NCI-H1436 treated with DMSO at 0.1 percent for 48 hours (cell line): ENCODE results near the gene MCFD2.
A peak's percentile ranks its signal among the peaks of the same experiment; 100 is the strongest.
"Not testable (repeated sequence)": the region's sequence is repeated elsewhere in the genome, so short reads cannot be mapped to it uniquely, and the experiment has no call there.

Experiments used
- DNase-seq: peaks from one replicate; lab custom pipeline; 2025; lab: John Stamatoyannopoulos, UW

MCFD2 gene

DNA sequence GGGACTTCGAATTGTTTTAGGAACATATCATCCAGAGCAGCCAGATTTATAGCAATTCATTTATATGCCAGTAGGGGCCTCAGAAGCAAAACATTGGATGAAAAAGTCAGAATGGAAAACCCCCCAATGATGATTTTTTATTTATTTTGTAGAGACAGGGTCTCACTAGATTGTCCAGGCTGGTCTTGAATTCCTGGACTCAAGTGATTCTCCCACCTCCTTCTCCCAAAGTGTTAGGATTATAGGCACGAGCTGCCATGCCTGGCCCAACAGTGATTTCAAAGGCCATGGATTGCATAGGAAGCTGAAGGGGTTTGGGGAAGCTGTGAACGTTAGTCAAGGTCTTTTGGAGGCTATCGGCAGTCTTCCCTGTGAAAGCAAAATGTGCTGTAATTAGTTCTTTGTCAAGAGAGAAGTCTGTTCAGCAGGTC is 21.9 kb upstream of the MCFD2 start:
- DNase-seq: no peak

GRCh38 chr2:46936566-46936965 is 21.0 kb upstream of the MCFD2 start:
- no peak for DNase-seq

DNA sequence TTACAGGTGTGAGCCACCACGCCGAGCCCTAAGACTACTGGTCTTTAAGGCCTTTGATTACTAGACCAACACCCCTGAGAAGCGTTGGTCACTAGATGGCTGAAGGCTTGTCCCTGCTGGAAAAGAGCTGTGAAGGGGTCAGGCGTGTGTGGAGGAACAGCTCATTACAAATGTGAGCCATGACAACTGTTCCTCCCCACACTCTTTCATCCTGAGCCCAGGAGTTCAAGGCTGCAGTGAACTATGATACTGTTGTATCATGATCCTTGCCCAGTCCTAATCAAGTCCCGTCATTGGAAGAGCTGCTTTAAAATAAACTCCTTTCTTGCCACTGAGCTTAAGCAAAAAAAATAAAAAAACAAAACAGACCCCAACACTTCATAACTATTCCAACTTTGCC is 19.5 kb upstream of the MCFD2 start:
- no peak for DNase-seq

- DNase-seq: no peak
Measured at GRCh38 chr2:46929612-46930011, 14.0 kb upstream of the MCFD2 start.

DNA sequence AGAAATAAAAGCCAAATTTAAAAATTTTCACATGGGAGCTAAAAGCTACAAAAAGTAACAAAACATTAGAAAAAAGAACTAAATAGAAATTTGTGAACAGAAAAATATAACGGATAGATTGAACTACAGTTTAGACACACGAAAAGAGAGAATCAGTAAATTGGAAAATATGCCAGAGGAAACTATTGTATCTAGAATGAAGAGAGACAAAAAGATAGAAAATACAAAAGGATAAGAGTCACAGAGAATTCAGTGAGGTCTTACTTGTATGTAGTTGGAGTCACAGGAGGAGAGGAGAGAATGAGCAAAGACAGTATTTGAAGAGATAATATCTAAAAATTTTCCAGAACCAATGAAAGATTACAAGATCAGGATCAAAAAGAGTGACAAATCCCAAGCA is 11.3 kb upstream of the MCFD2 start:
- DNase-seq: no peak

- no peak for DNase-seq
Measured at GRCh38 chr2:46925474-46926351, 10.1 kb upstream of the MCFD2 start.

GRCh38 chr2:46924608-46925007 is 9.0 kb upstream of the MCFD2 start:
- DNase-seq: no peak

- no peak for DNase-seq
Measured at GRCh38 chr2:46924038-46924437, 8.4 kb upstream of the MCFD2 start.

DNA sequence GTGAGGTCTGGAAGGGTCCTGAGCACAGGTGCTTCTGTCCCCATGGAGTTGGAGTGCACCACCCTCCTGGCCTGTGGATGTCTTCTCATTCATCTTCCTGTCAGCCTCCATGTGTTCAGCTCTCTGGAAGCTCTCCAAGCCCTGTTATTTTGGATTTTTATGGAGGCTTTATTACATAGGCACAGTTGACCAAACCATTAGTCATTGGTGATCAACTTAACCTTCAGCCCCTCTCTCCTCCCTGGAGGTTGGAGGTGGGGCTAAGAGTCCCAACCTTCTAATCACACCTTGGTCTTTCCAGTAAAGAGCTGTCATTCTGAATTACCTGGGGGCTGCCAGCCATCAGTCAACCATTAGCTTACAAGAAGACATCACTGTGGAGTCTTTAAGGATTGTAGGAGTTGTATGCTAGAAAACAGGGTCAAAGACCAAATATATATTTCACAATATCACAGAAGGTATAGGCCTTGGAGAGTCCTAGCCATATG is 7.5 kb upstream of the MCFD2 start:
- no peak for DNase-seq

GRCh38 chr2:46922606-46923005 is 7.0 kb upstream of the MCFD2 start:
- DNase-seq: no peak

DNA sequence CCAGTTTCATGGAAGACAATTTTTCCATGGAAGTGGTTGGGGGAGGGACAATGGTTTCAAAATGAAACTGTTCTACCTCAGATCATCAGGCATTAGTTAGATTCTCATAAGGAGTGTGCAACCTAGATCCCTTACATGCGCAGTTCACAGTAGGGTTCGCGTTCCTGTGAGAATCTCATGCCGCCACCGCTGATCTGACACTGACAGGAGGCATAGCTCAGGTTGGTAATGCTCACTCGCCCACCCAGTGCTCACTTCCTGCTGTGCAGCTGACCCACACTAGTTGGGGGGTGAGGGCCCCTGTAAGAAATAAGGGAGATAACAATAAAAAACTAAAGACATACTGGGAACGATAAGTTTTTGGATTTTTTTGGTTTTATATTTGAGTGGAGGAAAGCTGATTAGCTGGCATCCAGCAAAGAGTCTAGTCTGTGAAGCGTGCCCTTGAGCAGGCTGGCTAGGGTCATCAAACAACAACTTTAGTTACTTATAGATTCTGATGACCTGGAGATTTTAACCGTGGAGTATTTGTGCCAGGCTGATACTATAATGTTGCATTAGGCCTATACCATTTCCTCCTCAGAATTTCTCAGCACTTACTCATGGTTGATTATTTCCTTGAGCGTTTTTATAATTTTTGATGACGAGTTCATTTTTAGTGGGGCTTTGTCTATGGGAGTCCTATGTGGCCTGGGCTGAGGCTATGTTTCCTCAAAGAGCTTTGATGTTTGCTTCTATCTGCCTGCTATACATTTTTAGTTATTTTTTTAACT is 6.3 kb upstream of the MCFD2 start:
- DNase-seq: no peak

DNA sequence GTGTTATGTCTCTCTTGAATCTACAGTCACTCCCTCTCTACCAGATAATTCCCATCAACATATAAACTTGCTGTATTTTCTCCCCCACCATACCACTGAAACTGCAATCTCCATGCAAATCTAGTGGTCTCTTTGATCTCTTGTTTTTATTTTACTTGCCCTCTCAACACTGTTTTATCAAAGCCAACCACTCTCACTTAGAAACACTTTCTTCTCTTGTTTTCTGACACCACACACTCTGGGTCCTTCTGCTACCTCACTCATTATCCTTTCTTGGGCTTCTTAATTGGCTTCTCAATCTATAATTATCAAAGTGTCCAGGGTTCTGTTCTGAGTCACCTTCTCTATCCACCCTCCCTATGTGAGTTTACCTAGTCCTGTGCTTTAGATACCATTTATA is 2.0 kb upstream of the MCFD2 start:
- no peak for DNase-seq

DNA sequence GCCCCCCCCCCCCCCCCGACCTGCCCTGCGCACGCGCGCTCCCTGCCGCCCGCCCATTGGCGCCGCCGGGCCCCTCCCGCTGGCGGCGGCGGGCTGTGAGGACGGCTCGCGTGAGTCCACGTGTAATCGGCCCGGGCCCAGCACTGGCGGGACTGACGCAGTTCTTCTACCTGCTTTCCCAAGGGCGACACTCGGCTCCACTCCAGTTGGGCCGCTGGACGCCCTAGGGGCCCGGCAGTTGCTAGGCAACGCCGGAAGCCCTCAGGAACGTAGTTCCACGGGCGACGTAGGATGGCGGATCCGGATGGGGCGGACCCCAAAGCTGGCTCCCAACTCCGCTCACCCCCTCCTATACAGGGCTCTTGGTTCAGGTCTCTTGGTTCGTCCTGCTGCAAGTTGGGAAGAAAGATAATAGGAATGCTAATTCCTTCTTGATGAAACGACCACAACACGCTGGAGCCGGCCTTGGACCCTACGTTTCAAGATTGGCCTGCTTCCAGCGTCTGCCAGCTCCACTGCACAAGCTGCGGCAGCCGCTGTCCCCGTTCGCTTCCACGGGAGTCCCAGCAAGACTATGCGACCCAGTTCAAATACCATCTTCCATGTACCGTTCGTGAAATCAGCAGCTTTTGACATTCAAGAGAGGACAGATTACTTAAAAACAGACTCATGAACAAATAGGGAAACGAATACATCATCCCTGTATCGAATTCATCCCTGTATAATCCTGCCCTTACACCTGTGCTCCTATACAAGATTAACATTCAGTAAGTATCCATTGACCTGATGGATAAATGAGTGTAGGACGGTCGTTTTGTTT is 415 bp upstream of the MCFD2 start:
- peak; percentile 33 for DNase-seq

GRCh38 chr2:46914578-46915230 is 902 bp downstream of the MCFD2 start:
- DNase-seq: no peak

DNA sequence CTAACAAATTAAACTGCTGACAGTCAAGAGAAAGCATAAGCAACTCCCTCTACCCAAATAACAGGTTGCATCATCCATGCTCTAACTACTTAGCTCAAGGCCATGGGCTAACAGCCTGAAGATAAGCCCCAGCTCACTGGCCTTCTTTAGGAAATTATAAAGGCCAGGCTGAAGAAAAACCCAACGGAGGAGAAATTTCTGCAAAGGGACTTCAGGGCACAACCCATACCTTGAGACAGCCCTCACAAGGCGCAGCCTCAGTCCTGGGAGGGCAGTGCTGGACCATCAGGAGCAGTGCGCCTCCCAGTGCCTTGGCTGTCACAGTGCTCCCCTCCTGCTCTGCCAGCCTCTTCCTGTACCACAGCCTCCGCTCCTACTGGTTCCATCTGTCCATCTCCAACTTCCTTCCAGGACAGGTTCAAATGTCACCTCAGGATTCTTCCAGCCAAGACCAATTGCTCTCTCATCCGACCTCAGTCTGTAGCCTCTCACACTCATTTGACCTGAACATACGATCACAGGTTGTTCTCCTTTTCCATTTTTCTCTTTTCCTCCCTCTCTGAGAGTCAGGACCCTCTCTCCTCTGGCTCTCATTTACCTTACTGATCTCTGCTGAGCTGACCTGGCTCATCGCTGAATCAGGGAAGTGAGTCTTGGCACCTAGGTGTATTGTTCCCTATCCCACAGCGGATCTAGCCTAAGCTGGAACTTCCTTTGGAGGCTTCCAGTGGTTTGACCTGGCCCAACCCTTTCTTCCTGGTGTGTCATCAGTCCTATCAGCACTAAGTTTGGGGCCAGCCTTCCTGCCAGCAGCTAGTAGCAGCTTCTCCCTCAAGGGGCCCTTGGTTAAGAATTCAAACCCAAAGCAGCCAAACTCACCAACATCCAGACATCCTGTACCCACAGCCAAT is 1.9 kb downstream of the MCFD2 start:
- DNase-seq: no peak

- DNase-seq: no peak
Measured at GRCh38 chr2:46909771-46910419, 5.7 kb downstream of the MCFD2 start.

DNA sequence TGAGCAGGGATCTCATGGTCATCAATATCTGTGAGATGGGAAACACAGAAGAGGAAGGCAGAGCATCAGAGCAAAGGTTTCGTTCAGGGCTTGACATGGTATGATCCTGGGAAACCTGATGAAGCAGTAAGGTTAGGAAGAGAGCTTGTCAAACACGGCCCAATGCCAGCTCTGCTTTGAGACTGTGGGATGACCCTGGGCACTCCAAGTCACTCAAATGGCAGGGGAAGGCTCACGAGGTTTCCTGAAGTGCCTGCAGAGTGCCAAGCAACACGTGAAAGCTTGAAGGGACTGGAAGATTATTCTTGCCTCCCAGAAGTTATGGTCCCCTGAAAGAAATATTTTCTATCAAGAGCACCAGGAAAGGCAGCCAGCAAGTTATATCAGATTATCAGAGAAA is 6.5 kb downstream of the MCFD2 start:
- no peak for DNase-seq

DNA sequence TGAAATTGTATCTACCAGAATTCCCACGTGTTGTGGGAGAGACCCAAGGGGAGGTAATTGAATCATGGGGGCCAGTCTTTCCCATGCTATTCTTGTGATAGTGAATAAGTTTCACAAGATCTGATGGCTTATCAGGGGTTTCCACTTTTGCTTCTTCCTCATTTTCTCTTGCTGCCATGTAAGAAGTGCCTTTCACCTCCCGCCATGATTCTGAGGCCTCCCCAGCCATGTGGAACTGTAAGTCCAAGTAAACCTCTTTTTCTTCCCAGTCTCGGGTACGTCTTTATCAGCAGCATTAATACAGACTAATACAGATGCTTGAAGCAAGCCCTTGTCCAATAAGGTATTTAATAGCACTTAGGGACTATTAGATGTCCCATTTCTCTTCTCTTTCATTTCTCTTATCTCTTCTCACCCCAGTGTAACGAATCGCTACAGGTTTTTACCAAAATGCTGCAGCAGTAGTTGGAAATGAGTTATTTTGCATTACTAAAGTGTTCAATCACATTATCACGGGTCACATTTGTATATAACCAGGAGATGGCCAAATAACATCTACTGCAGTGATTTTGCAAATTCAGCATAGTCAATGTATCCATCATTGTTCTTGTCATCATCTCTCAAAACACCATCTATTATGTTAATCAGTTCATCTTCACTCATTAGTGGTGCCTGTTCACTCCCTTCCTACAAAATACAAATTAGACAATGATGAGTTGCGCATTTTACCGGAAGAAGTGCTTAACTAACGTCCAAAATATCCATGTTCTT is 10.5 kb downstream of the MCFD2 start:
- not testable (repeated sequence) for DNase-seq

DNA sequence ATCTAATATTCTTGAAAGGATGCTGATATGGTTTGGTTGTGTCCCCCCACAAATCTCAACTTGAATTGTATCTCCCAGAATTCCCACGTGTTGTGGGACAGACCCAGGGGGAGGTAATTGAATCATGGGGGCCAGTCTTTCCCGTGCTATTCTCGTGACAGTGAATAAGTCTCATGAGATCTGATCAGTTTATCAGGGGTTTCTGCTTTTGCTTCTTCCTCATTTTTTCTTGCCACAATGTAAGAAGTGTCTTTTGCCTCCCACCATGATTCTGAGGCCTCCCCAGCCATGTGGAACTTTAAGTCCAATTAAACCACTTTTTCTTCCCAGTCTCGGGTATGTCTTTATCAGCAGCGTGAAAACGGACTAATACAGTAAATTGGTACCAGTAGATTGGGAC is 12.6 kb downstream of the MCFD2 start:
- DNase-seq: not testable (repeated sequence)
